SU-DHL-6 (cell line): ENCODE measurements around the gene PLEKHA6.
A peak's percentile ranks its signal among the peaks of the same experiment; 100 is the strongest.

ENCODE experiments used
- H2AFZ ChIP-seq: fragments of 200-600 bp; sonication (generic); 2 replicates; pipeline ENCODE4 v1.6.1; 2014; ENCODE audit warnings: low read depth, mild to moderate bottlenecking, moderate library complexity, mixed read lengths, antibody characterized with exemption, low read length; ENCODE audit not compliant: severe bottlenecking
- H3F3A ChIP-seq: fragments of 200-600 bp; shearing (Covaris generic); 2 replicates; pipeline ENCODE4 v1.6.0; 2016; ENCODE audit warnings: antibody characterized with exemption, mild to moderate bottlenecking; ENCODE audit not compliant: insufficient read depth
- H3K27ac ChIP-seq: fragments of 200-600 bp; sonication (generic); 2 replicates; pipeline ENCODE4 v1.5.1; 2016; ENCODE audit warnings: low read depth, mild to moderate bottlenecking, low read length, moderate library complexity, mixed read lengths
- H3K27me3 ChIP-seq: fragments of 200-600 bp; sonication (generic), shearing (Covaris generic); 2 replicates; pipeline ENCODE4 v1.6.0; 2014; ENCODE audit warnings: mild to moderate bottlenecking, low read length
- H3K36me3 ChIP-seq: fragments of 200-600 bp; sonication (generic); 2 replicates; pipeline ENCODE4 v1.6.1; 2014; ENCODE audit warnings: mild to moderate bottlenecking, low read length, mixed read lengths
- H3K4me2 ChIP-seq: fragments of 300-600, 200-600 bp; shearing (Covaris generic), sonication (generic); 2 replicates; pipeline ENCODE4 v1.6.0; 2014; ENCODE audit warnings: low read length, low read depth, mild to moderate bottlenecking; ENCODE audit not compliant: poor library complexity, severe bottlenecking
- H3K4me3 ChIP-seq: fragments of 200-600 bp; sonication (generic); 2 replicates; pipeline ENCODE4 v1.5.1; 2014; ENCODE audit warnings: antibody characterized with exemption, low read length, mild to moderate bottlenecking, mixed read lengths; ENCODE audit not compliant: insufficient read depth, poor library complexity, severe bottlenecking
- H3K79me2 ChIP-seq: fragments of 200-600 bp; sonication (generic); 2 replicates; pipeline ENCODE4 v1.6.1; 2014; ENCODE audit warnings: mild to moderate bottlenecking, low read length, moderate library complexity; ENCODE audit not compliant: insufficient read depth
- H3K9ac ChIP-seq: fragments of 200-600 bp; sonication (generic); 2 replicates; pipeline ENCODE4 v1.7.0; 2014; ENCODE audit warnings: mild to moderate bottlenecking, low read length
- H3K9me2 ChIP-seq: fragments of 200-600 bp; sonication (generic); replicated peaks from 2 replicates; pipeline ENCODE4 v1.6.1; 2014; ENCODE audit warnings: low read length; ENCODE audit not compliant: insufficient read depth
- H3K9me3 ChIP-seq: fragments of 200-600 bp; sonication (generic); 2 replicates; pipeline ENCODE4 v1.6.1; 2014; ENCODE audit warnings: low read length, mixed read lengths; ENCODE audit not compliant: insufficient read depth
- H4K20me1 ChIP-seq: fragments of 200-600 bp; sonication (generic); 2 replicates; pipeline ENCODE4 v1.6.1; 2014; ENCODE audit warnings: low read depth, mild to moderate bottlenecking, antibody characterized with exemption, low read length, moderate library complexity, mixed read lengths
- EZH2phosphoT487 ChIP-seq: fragments of 200-600 bp; sonication (generic), shearing (Covaris generic); conservative IDR thresholded peaks from 2 replicates; pipeline ENCODE4 v1.6.1; 2018; ENCODE audit warnings: mild to moderate bottlenecking, antibody characterized with exemption, low read length, moderate library complexity, mixed read lengths
- TF ChIP-seq, protein P1 (sequence below): fragments of 200-600 bp; sonication (generic); IDR thresholded peaks from one replicate; pipeline ENCODE4 v1.5.1; 2017; ENCODE audit warnings: antibody characterized with exemption, mild to moderate bottlenecking, low read length, moderate library complexity; ENCODE audit not compliant: insufficient read depth, poor library complexity, severe bottlenecking

The PLEKHA6 gene

DNA sequence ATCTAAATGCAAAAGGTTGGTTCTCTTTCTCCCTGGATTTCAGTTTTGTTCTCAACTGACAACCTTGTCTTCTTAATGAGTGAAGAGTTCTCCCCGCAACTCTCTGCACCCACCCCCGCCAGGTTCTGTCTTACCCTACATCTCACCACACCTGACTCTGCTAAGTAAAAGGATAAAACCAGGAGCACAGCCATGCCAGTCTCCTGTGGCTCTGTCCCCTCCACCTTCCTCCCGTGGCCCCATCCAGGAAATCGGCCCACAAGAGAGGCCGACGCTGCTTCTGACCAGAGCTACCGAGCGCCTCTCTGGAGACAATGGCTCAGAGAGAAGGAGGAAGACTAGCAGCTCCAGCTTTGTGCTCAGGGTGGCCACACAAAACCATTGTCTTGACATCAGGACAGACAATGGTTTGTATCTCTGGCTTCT is 72.2 kb downstream of the PLEKHA6 start:
- H3K27me3 ChIP-seq, result no peaks in the 10 kb centered on the region
- no peak overlapping the region for H3K27ac ChIP-seq
- H3K9me3 ChIP-seq, result no peaks in the 10 kb centered on the region
- H4K20me1 ChIP-seq, result no peaks in the 10 kb centered on the region
- H3K36me3 ChIP-seq, result no peaks in the 10 kb centered on the region
- no peaks in the 10 kb centered on the region for H3F3A ChIP-seq
- H3K79me2 ChIP-seq, result no peaks in the 10 kb centered on the region
- H3K9me2 ChIP-seq, result no peaks in the 10 kb centered on the region
- H3K4me2 ChIP-seq, result no peak overlapping the region
- TF ChIP-seq, protein P1, sequence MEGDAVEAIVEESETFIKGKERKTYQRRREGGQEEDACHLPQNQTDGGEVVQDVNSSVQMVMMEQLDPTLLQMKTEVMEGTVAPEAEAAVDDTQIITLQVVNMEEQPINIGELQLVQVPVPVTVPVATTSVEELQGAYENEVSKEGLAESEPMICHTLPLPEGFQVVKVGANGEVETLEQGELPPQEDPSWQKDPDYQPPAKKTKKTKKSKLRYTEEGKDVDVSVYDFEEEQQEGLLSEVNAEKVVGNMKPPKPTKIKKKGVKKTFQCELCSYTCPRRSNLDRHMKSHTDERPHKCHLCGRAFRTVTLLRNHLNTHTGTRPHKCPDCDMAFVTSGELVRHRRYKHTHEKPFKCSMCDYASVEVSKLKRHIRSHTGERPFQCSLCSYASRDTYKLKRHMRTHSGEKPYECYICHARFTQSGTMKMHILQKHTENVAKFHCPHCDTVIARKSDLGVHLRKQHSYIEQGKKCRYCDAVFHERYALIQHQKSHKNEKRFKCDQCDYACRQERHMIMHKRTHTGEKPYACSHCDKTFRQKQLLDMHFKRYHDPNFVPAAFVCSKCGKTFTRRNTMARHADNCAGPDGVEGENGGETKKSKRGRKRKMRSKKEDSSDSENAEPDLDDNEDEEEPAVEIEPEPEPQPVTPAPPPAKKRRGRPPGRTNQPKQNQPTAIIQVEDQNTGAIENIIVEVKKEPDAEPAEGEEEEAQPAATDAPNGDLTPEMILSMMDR, result no peak
- no peak for TF ChIP-seq EZH2phosphoT487
- H2AFZ ChIP-seq, result peak overlapping the region; percentile 36
- no peak overlapping the region; the same call in 1 of the 2 replicates for H3K9ac ChIP-seq
- no peak overlapping the region for H3K4me3 ChIP-seq

DNA sequence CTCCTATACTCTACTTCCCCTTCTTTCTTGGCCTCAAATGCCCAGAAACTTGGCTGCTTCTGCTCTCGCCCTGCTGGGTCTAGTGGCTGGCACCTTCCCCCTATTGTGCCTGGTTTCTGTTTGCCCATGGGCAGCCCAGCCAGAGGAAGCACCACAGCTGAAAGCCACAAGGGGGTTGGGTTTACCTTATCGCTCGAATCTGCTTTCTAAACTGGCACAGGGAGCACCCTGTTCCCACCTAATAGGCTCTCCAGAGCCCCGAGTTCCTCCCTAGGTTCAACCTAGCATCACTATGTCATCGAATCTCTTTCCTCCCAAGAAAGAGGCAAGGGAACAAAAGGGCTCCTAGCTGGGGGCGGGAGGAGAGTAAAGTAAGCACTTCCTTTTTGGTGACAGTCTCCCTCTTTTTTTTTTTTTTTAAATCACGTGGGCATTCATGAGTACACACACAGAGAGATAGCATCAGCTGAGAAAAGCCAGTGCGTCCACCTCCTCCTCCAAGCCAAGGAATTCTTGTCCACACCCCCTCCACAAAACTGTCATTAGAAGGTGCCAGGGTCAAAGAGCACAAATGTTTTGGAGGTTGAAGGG is 72.8 kb downstream of the PLEKHA6 start:
- H3K9me2 ChIP-seq, result no peaks in the 10 kb centered on the region
- TF ChIP-seq EZH2phosphoT487, result no peak
- TF ChIP-seq, protein P1, result no peak
- H3K9ac ChIP-seq, result peak overlapping the region; percentile 27
- H3K79me2 ChIP-seq, result no peaks in the 10 kb centered on the region
- H3K27ac ChIP-seq, result no peak overlapping the region
- peak overlapping the region; percentile 44 for H3K4me2 ChIP-seq
- peak overlapping the region; percentile 8 for H3K4me3 ChIP-seq
- H3F3A ChIP-seq, result no peaks in the 10 kb centered on the region
- no peaks in the 10 kb centered on the region for H3K36me3 ChIP-seq
- no peaks in the 10 kb centered on the region for H3K27me3 ChIP-seq
- no peaks in the 10 kb centered on the region for H4K20me1 ChIP-seq
- peak overlapping the region; percentile 36 for H2AFZ ChIP-seq
- H3K9me3 ChIP-seq, result no peaks in the 10 kb centered on the region

DNA sequence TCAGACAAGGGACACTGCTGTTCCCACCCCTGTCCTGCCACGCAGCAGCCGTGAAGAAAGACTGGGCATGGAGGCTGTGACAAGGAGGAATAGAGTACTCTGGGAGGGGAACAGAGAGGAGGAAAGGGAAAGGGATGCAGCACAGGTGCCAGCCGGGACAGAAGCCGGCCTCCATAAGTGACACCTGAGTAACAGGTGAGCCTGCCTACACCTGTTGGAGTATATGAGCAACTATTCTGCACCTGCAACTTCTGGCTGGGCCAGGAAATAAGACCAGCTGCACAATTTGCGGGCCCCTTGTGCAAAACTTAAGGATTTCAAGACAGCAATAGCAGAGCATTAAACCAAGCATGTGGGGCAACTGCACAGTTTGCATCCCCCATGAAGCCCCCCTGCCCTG is 73.4 kb downstream of the PLEKHA6 start:
- Histone ChIP-seq H3K27me3 (no peaks in the 10 kb centered on the region), H3K4me2 (peak overlapping the region; percentile 44), H3K79me2 (no peaks in the 10 kb centered on the region), H3K36me3 (no peaks in the 10 kb centered on the region), H3F3A (no peaks in the 10 kb centered on the region), H3K9me2 (no peaks in the 10 kb centered on the region), H3K4me3 (peak overlapping the region; percentile 8), H3K9ac (no peak overlapping the region), H2AFZ (no peak overlapping the region), H3K27ac (no peak overlapping the region), H4K20me1 (no peaks in the 10 kb centered on the region), H3K9me3 (no peaks in the 10 kb centered on the region)
- TF ChIP-seq, protein P1, result no peak
- TF ChIP-seq EZH2phosphoT487, result no peak
